ENCODE measurements around the gene KRTAP5-9.
"Not testable (repeated sequence)": the region's sequence is repeated elsewhere in the genome, so short reads cannot be mapped to it uniquely, and the experiment has no call there.

Gene KRTAP5-9

DNA sequence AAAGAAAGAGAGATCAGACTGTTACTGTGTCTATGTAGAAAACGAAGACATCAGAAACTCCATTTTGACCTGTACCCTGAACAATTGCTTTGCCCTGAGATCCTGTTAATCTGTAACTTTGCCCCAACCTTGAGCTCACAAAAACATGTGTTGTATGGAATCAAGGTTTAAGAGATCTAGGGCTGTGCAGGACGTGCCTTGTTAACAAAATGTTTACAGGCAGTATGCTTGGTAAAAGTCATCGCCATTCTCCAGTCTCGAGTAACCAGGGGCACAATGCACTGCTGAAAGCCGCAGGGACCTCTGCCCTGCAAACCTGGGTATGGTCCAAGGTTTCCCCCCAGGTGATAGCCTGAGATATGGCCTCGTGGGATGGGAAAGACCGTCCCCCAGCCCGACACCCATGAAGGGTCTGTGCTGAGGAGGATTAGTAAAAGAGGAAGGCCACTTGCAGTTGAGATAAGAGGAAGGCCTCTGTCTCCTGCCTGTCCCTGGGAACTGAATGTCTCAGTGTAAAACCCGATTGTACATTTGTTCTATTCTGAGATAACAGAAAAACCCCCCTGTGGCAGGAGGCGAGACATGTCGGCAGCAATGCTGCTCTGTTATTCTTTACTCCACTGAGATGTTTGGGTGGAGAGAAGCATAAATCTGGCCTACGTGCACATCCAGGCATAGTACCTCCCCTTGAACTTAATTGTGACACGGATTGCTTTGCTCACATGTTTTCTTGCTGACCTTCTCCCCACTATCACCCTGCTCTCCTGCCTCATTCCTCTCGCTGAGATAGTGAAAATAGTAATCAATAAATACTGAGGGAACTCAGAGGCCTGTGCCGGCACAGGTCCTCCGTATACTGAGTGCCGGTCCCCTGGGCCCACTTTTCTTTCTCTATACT lies 13.3 kb upstream of the KRTAP5-9 start:
- DNase-seq: not testable (repeated sequence)

DNA sequence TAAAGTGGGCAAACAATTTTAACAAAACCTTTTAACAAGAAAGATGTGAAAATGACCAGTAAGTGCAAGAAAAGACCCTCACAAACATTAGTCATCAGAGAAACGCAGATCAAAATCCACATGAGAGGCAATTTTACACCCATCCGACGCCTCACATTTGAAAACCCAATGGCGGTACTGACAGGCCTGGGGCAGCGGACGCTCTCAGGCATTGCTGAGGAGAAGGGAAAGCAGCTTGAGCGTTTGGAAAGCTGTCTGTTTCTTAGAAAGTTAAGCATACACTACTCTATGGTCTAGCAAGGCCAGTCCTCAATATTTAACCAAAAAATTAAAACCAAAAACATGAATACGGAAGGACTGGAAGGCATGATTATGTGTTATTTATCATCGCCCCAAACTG lies 12.4 kb upstream of the KRTAP5-9 start:
- no peak for DNase-seq

DNA sequence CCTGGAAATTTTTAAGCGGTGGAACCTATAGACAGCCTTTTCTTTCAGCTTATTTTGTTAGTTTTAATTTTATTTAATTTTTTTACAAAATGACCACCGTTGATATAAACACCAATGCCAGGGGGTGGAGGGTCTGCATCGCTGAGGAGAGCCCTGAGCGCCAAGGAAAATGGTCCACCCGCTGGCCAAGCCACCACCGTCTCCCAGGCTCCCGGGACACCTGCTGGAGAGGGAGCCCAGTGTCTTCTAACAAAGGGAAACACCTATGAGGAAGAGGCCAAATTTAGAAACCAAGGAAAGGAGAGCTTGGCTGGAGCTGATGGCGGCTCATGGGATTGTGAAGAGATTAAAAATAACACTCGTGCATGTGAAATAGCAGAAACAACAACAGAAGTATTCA lies 10.7 kb upstream of the KRTAP5-9 start:
- DNase-seq: no peak

DNA sequence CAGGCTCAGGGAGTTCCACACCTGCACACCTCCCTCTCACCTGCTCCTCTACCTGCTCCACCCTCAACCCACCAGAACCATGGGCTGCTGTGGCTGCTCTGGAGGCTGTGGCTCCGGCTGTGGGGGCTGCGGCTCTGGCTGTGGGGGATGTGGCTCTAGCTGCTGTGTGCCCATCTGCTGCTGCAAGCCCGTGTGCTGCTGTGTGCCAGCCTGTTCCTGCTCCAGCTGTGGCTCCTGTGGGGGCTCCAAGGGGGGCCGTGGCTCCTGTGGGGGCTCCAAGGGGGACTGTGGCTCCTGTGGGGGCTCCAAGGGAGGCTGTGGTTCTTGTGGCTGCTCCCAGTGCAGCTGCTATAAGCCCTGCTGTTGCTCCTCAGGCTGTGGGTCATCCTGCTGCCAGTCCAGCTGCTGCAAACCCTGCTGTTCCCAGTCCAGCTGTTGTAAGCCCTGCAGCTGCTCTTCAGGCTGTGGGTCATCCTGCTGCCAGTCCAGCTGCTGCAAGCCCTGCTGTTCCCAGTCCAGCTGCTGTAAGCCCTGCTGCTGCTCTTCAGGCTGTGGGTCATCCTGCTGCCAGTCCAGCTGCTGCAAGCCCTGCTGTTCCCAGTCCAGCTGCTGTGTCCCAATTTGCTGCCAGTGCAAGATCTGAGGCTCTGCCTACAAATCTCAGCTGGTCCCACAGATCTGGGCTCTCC lies 10.1 kb upstream of the KRTAP5-9 start, which contains the start of gene KRTAP5-8:
Gene KRTAP5-8, plus strand, starts transcription at position 49 of the 689 bp plus-strand sequence. Its CDS starts 31 bp downstream, at position 80.
- not testable (repeated sequence) for DNase-seq

DNA sequence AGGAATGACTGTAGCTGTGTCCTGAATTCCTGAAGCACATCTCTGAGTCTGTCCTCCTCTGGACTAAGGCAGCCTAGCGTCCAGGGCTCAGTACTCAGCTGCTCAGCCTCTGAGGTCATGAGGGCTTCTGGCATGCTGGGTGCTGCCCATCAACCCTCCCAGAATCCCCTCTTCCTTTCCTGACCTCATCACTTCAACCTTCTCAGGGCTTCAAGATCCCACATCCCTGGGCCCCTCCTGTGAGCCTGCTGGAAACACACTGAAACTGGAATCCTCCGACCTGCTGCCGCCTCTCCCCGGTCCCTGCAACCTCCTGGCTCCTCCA lies 9.6 kb upstream of the KRTAP5-9 start:
- no peak for DNase-seq

DNA sequence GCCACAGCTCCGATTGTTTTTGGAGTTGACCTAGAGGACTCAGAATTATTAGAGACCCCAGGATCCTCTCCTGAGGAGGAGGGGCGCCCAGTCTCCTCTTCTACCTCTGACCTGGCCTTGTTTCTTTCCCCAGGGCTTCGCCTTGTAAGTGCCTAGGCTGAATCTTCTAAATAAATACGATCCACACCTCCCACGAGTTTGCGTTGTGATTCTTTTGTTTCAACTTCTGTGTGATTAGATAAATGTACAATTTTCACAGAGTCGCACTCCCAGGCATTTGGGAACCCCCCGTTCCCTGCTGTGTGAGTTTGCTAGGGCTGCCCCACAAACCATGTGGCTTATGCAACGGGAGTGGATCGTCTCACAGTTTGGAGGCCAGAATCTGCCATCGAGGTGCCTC lies 9.2 kb upstream of the KRTAP5-9 start:
- DNase-seq: no peak

DNA sequence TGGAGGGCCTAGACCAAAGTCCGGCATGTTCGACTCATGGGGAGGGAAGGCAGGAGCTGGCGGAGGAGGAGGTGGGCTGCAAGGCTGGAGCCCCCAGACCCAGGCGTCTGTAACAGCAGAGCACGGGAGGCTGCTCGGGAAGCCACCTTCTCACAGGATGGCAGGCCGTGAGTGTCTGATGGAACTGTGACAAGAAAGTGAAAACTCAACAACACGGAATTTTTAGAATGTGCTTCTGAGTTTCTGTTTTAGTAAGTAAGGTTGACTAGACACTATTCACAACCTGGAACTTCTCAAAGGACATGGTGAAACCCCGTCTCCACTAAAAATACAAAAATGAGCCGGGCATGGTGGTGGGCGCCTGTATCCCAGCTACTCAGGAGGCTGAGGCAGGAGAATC lies 8.2 kb upstream of the KRTAP5-9 start:
- not testable (repeated sequence) for DNase-seq

DNA sequence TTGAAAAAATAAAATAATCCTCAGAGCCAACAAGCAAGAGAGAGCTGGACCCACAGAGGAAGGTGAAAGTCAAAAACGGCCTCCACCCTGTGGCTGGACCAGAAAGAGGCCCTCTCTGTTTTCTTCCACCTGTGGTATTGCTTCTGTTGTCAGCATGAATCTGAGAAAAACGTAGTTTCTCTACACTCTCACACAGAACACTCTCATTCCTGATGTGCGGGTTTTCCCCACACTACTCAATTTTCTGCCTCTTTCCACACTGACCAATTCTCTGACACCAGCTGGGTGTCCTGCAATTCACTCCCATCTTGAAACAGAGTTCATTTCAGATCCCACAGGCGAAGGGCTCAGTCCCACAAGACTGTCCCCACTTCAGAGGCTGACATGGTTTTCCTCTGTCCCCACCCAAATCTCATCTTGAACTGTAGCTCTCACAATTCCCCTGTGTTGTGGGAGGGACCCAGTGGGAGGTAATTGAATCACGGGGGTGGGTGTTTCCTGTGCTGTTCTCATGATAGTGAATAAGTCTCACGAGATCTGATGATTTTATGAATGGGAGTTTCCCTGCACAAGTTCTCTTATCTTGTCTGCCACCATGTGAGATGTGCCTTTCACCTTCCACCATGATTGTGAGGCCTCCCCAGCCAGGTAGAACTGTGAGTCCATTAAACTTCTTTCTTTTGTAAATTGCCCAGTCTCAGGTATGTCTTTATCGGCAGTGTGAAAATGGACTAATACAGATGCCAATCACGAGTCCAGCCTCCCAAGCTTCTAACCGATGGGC lies 7.5 kb upstream of the KRTAP5-9 start:
- not testable (repeated sequence) for DNase-seq

DNA sequence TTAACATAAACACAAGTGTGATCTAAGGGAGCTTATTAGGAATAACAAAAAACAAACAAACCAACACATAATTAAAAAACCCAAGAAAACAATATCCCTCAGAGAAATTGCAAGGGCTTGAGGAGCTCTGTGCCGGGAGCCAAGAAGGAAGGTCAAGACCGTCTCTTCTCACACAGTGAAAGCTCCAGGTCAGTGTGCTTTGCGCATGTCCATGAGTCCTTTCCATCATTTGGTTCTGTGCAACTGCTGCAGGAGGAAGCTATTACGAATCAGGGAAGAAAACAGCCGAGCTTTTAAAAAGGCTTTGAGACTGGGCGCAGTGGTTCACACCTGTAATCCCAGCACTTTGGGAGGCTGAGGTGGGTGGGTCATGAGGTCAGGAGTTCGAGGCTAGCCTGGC lies 5.8 kb upstream of the KRTAP5-9 start:
- DNase-seq: no peak

DNA sequence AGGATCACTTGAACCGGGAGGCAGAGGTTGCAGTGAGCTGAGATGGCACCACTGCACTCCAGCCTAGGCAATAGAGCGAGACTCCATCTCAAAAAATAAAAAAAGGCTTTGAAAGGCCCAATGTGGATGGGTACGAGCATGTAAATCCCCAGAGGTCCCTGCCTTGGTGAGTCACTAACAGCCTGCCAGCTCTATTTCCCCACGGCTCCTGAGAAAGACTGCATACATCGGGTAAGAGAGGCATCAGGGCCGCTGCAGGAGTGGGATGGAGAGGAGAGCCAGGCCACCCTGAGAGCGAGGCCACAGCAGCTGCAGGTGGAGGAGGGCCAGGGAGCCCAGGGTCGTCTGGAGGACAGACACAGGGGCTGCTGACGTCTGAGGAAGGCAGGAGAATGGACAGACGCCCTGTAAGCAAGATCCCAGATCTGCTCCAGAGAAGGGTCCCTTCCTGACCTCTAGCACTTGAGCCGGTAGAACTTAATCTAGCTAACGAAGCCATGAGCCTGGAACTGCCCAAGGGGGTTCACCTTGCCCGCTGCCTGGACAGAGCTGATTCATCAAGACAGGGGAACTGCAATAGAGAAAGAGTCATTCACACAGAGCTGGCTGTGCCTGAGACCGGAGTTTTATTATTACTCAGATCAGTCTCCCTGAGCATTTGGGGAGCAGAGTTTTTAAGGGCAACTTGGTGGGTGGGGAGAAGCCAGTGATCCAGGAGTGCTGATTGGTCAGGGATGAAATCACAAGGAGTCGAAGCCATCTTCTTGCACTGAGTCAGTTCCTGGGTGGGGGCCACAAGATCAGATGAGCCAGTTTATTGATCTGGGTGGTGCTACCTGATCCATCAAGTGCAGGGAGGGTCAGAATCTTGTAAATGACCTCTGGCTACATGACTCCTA lies 5.1 kb upstream of the KRTAP5-9 start:
- DNase-seq: no peak

DNA sequence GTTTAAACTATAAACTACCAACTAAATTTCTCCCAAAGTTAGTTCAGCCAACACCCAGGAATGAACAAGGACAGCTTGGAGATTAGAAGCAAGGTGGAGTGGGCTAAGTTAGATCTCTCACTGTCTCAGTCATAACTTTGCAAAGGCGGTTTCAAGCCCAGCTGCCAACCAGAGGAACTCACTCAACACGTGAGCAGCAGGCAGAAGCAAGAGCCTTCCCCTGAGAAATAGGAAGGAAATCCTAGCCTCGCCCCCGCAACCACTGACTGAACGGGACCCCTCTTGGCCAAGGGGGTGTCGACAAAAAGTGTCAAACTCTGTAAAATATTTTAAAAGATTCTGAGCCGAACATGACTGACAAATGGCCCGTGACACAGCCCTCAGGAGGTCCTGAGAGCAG lies 4.4 kb upstream of the KRTAP5-9 start:
- no peak for DNase-seq

DNA sequence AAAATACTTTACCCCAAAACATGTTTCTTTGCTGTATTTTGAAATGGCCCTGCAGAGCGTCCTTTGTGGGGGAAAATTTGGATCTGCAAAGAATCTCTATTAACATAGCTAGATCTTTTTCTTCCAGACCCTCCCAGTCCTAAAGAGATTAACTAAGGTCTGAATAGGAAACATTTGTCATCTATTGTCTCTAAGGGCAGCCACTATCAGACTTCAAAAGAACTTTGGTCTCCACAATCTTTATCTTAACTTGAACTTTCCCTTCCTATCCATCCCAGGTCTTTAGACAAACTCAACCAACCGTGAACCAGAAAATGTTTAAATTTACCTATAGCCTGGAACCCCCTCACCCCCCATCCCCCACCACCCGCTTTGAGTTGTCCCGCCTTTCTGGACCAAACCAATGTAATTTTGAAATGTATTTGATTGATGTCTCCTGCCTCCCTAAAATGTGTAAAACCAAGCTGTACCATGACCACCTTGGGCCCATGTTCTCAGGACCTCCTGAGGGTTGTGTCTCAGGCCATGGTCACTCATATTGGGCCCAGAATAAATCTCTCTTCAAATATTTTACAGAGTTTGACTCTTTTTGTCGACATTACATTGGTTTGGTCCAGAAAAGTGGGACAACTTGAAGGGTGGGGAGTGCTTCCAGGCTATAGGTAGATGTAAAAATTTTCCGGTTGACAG lies 3.5 kb upstream of the KRTAP5-9 start:
- DNase-seq: no peak

DNA sequence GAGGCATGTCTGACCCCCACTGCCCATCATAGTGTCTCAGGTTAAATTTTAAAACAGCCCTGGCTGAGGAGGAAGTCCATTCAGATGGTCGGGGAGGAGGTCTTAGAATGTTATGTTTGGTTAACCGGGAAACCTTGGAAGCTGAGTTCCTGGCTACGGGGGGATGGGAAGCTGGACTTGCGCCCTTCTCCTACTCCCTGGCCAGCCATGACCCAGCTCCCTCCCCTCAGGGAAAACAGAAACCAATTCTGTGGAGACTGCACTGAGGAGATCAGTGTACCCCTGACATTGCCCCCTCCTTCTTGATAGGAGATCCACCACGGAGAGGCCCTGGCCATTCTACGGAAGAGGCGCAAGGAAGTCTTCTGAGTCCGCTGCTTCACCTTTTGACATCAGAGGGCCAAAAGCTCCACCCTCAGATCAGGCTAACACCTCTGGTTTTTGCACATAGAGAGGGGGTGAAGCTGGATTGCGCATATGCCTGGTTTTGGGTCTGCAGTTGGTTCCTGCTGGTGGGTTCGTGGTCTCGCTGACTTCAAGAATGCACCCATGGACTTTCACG lies 2.7 kb upstream of the KRTAP5-9 start:
- DNase-seq: no peak

DNA sequence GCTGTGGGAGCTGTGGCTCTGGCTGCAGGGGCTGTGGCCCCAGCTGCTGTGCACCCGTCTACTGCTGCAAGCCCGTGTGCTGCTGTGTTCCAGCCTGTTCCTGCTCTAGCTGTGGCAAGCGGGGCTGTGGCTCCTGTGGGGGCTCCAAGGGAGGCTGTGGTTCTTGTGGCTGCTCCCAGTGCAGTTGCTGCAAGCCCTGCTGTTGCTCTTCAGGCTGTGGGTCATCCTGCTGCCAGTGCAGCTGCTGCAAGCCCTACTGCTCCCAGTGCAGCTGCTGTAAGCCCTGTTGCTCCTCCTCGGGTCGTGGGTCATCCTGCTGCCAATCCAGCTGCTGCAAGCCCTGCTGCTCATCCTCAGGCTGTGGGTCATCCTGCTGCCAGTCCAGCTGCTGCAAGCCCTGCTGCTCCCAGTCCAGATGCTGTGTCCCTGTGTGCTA lies 514 bp downstream of the KRTAP5-9 start:
- no peak for DNase-seq

DNA sequence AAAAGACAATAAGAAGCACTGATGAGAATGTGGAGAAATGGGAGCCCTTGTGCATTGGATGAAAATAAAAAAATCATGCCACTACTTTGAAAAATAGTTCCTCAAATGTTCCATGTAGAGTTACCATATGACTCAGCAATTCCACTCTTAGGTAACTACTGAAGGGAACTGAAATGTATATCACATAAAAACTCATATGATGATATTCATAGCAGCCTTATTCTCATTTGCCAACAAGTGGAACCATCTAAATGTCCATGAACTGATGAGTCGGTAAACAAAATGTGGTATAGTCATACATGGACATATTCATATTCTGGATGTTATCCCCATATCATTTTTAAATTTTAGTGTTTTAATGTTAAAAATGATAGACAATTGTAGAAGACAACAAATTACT lies 3.5 kb downstream of the KRTAP5-9 start:
- no peak for DNase-seq

DNA sequence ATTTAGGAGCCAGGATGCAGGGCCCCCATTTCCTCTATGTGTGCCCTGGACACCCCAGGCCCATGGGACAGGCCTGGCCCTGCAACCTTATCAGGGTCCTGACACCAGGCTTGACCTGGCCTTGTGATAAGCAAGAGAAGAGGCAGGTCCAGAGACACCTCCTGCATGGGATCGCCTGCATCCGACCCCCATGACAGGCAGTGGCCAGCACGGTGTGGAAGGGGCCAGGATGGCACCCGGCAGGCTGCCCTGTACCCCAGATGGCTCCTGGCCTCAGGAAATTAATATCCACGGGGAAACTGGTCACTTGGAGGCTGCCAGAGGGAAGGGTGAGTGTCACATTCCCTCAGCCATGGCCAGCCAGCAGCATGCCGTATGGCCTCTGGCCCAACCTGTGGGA lies 6.8 kb downstream of the KRTAP5-9 start:
- DNase-seq: no peak

DNA sequence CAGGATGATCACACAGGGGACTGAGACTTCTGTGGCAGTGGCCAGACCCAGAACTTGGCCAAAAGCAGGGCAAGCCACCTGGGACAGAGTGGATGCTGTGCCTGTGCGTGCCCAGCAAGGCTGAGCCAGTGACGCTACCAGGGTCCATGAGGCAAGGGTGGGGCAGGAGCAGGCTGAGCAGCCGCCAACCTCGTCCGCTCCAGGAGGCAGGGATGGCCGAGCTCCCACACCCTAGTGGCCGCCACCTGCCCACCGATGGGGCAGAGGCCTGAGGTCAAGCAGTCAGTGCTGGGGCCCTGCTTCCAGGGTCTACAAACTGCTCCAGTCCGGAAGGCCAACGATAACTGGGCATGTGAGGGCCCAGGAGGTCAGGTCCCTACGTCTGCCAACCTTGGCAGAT lies 7.3 kb downstream of the KRTAP5-9 start:
- DNase-seq: no peak

DNA sequence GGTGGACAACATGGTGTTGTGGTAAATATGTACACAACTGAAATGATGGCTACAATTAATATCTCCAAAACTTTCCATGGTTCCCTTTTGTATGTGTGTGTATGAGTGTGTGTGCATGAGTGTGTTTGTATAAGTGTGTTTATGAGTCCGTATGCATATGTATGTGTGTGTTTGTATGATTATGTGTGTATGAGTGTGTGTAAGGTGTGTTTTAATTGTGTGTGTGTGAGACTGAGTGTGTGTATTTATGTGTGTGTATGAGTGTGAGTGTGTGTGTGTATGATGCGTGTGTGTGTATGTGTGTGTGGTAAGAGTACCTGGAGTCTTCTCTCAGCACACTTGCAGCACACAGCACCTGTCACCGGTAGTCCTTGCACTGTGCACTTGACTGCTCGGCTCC lies 7.8 kb downstream of the KRTAP5-9 start:
- no peak for DNase-seq

DNA sequence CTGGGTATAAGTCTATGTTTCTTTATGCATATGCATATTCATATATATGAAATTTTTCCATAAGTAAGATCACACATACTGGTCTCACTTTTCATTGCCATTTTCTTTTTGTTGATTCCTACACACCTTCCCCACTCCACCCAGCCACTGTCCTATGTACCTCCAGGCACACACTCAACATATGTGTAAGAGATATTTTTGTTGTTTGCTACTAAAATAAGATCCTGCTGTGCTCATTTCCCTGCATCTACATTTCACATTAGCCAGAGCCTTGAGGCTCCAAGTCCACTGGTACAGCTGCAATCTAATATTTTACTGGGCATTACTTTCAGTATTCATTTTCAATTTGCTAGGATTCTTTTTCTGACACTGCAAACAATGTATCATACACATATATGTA lies 9.0 kb downstream of the KRTAP5-9 start:
- no peak for DNase-seq

DNA sequence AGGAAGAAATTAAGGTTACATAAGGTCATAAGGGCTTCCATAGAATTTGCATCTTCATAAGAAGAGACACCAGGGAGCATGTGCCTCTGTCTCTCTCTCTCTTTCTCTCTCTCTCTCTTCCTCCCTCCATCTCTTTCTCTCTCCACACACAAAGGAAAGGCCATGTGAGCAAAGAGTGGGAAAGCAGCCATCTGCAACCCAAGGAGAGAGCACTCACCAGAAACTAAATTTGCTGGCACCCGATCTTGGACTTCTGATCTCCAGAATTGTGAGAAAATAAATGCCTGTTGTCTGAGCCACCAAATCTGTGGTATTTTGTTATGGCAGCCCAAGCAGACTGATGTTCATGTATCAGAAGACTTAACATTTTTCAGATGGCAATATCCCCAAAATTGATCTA lies 10.8 kb downstream of the KRTAP5-9 start:
- no peak for DNase-seq

DNA sequence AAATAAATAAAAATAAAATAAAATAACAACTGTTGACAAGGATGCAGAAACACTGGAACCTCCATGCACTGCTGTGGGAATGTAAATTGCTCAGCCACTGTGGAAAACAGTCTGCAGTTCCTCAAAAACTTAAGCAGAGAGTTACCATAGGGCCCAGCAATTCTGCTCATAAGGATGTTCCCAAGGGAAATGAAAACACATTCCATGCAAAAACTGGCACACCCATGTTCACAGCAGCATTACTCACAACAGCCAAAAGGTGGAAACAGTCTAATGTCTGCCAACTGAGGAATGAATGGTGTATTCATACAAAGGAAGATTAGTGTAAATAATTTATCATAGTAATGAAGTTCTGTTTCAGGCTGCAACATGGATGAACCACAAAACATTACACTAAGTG lies 13.9 kb downstream of the KRTAP5-9 start:
- no peak for DNase-seq

DNA sequence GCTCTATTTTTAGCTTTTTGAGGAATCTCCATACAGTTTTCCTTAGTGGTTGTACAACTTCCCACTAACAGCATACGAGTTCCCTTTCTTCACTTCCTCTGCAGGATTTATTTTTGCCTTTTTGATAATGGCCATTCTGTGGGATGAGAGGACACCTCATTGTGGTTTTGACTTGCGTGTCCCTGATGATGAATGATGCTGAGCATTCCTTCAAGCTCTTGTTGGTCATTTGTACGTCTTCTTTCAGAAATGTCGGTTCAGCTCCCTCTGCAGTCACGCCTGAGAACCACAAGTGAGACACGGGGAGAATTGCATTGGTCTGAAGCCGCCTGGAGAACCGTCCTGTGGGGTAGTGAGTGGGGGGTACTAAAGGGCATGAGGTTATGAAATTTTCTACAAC lies 15.2 kb downstream of the KRTAP5-9 start:
- DNase-seq: no peak

Measured in NCI-H2107 (cell line).